Measurements from ENCODE around the gene CFAP206. TPM values are rescaled to one million over a fixed set of nuclear protein-coding genes. Genes with fewer than 3 reads are reported as not detected.

Gene CFAP206
- total RNA-seq, 4 donors from 2014 or later = 0.52 to 3.9 (median 2.8) TPM; not detected in 1

DNA sequence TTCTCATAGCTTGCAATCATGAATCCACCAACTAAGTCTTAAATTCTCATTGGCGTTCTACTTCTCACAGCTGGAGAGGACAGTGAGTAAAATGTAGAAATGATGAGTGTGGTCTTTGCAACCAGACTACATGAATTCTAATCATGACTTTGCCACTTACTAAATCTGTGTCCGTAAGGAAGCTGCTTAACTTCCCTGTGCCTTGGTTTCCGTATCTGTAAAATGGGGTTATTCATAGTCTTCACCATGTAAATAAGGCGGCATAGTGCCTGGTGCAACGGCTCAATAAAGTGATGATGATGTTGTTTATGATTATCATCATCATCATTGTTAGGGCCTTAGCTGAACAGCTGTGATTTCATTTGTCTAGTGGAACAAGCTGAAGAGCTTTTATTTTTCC lies 12.6 kb downstream of the CFAP206 start:
- H3K36me3 ChIP-seq = no peaks in the 10 kb centered on the region
- intact Hi-C loops (cut with DNase I; ENCODE audit: low total_unique reads) = no loop called here
- TF ChIP-seq, protein P1, sequence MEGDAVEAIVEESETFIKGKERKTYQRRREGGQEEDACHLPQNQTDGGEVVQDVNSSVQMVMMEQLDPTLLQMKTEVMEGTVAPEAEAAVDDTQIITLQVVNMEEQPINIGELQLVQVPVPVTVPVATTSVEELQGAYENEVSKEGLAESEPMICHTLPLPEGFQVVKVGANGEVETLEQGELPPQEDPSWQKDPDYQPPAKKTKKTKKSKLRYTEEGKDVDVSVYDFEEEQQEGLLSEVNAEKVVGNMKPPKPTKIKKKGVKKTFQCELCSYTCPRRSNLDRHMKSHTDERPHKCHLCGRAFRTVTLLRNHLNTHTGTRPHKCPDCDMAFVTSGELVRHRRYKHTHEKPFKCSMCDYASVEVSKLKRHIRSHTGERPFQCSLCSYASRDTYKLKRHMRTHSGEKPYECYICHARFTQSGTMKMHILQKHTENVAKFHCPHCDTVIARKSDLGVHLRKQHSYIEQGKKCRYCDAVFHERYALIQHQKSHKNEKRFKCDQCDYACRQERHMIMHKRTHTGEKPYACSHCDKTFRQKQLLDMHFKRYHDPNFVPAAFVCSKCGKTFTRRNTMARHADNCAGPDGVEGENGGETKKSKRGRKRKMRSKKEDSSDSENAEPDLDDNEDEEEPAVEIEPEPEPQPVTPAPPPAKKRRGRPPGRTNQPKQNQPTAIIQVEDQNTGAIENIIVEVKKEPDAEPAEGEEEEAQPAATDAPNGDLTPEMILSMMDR (IDR thresholded peaks at IDR 0.05) = no peak
- TF ChIP-seq POLR2A (IDR thresholded peaks at IDR 0.05) = no peak
- H3K4me1 ChIP-seq = no peaks in the 10 kb centered on the region
- no peak overlapping the region for H3K4me3 ChIP-seq
- no peaks in the 10 kb centered on the region for H3K9me3 ChIP-seq
- H3K27ac ChIP-seq = no peak overlapping the region
- DNase-seq = no peak
- no peaks in the 10 kb centered on the region for H3K27me3 ChIP-seq

DNA sequence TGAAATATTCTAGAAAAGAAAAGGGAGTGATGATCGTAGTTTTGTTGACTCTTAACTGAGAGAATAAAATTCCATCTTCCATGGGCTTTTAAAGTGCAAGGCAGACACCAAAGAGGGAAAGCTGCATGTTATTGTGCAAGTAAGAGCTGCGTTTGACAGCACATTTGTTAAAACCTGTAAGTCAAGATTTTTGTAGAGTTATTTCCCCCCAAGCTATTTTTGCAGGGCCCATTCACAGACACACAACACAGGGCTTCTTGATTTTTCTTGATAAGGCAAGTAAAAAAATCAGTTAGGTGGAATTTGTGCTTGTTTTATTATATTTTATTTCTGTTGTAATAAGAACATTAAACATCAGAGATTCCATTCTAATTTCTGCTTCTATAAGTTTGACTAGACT lies 13.8 kb downstream of the CFAP206 start:
- Histone ChIP-seq H3K36me3 (no peaks in the 10 kb centered on the region), H3K9me3 (no peaks in the 10 kb centered on the region), H3K4me1 (no peaks in the 10 kb centered on the region), H3K4me3 (no peak overlapping the region), H3K27ac (no peak overlapping the region), H3K27me3 (no peaks in the 10 kb centered on the region)
- no peak for TF ChIP-seq POLR2A (IDR thresholded peaks at IDR 0.05)
- TF ChIP-seq, protein P1 (IDR thresholded peaks at IDR 0.05) = no peak
- DNase-seq = no peak
- intact Hi-C loops (cut with DNase I; ENCODE audit: low total_unique reads) = no loop called here

DNA sequence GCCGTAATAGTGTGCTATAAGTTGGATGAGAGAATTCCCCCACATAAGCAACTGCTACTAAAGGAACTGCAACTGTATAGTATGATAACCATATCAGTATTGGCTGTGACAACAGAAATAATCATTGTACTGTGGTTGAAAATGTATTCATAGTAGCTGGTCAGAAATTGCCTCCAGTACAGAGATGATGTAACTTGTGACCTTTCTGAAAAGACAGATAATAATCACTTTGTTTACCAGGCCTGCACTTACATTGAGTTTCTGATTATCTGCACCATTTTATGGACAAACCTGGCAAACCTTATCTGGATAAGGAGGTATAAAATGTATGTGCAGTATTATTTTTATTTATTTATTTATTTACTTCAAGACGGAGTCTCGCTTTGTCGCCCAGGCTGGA lies 19.0 kb downstream of the CFAP206 start:
- no peak overlapping the region for H3K27ac ChIP-seq
- intact Hi-C loops (cut with DNase I; ENCODE audit: low total_unique reads) = no loop called here
- TF ChIP-seq, protein P1 (IDR thresholded peaks at IDR 0.05) = no peak
- TF ChIP-seq POLR2A (IDR thresholded peaks at IDR 0.05) = no peak

DNA sequence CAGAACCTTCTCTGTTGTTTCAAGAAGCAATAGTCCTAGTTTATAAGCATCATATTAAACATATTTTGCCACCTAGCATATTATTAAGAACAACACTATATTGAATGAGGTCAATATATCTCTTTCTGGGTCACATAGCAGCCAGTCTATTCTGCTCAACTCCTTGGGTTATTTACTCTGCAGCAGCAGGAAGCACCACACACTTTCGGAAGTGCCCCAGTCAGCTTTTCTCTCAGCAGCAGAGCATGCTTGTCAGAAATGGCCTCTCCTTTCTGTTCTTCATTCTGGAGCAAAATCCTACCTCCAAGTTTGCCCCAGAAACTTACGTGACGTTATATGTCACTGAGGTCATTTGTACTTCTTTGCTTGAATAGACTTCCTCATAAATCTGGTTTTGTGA lies 22.7 kb downstream of the CFAP206 start:
- H3K27me3 ChIP-seq = no peaks in the 10 kb centered on the region
- H3K9me3 ChIP-seq = no peaks in the 10 kb centered on the region
- no peak for DNase-seq
- H3K4me3 ChIP-seq = no peak overlapping the region
- intact Hi-C loops (cut with DNase I; ENCODE audit: low total_unique reads) = no loop called here
- no peaks in the 10 kb centered on the region for H3K4me1 ChIP-seq
- TF ChIP-seq, protein P1 (IDR thresholded peaks at IDR 0.05) = no peak
- TF ChIP-seq POLR2A (IDR thresholded peaks at IDR 0.05) = no peak
- H3K27ac ChIP-seq = no peak overlapping the region
- H3K36me3 ChIP-seq = no peaks in the 10 kb centered on the region

More for the DNA sequence above, 19.0 kb downstream of the CFAP206 start:
- no peaks in the 10 kb centered on the region for H3K4me1 ChIP-seq
- no peaks in the 10 kb centered on the region for H3K36me3 ChIP-seq
- H3K27me3 ChIP-seq = no peaks in the 10 kb centered on the region
- H3K9me3 ChIP-seq = no peaks in the 10 kb centered on the region
- no peak for DNase-seq
- H3K4me3 ChIP-seq = no peak overlapping the region

DNA sequence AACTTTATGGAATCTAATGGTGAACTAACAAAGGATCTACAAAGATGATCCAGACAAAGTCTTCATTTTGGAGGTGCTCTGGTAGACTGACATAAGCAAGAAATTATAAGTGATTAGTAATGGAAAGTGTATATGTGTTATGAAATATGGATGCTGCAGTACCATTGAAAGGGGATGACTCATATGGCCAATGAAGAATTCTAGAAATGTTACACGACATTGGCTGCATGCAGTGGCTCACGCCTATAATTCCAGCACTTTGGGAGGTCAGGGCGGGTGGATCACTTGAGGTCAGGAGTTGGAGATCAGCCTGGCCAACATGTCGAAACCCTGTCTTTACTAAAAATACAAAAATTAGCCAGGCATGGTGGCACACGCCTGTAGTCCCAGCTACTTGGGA lies 23.5 kb downstream of the CFAP206 start:
- H3K9me3 ChIP-seq = no peaks in the 10 kb centered on the region
- no peak for DNase-seq
- no peaks in the 10 kb centered on the region for H3K36me3 ChIP-seq
- no peak for TF ChIP-seq POLR2A (IDR thresholded peaks at IDR 0.05)
- TF ChIP-seq, protein P1 (IDR thresholded peaks at IDR 0.05) = no peak
- H3K27me3 ChIP-seq = no peaks in the 10 kb centered on the region
- intact Hi-C loops (cut with DNase I; ENCODE audit: low total_unique reads) = no loop called here
- no peak overlapping the region for H3K27ac ChIP-seq
- no peak overlapping the region for H3K4me3 ChIP-seq
- no peaks in the 10 kb centered on the region for H3K4me1 ChIP-seq
